ENCODE data around the gene SLC32A1. TPM values are rescaled to one million over a fixed set of nuclear protein-coding genes. Genes with fewer than 3 reads are reported as not detected.

SLC32A1 gene
- total RNA-seq, 8 experiments from 2014 or later = 0.14 to 2.4 (median 0.59) TPM; not detected in 1

DNA sequence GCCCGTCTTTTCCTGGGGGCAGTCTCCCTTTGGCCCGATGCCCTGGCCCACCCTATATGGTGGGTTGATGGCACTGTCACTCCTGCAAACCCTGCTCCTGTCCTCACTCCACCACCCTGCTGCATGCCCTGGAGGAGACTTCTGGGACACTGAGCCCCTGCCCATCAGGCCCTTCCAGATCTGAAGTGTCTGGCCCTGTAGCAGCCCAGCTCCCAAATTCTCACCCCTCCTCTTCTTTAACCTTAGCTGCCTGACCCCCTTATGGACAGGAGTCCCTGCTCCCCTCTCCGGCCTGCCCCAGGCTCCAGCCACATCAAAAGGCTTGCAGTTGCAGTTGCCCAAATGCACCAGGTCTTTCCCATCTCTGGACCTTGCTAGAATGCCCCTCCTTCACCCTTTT is 20.8 kb upstream of the SLC32A1 start:
- ATAC-seq (replicated peaks in 6 of 8) = no peak
- peaks cover 0 to 2% of the 10 kb centered on the region in 2 donors for H3K4me1 ChIP-seq (replicated peaks in 1 of 2)
- 0 to 100% (median 57%) methylated on average over 1 of the region's 3 CpGs; no CpG with 5 or more reads in 5 of the 10 experiments for WGBS, 10 experiments
- H3K4me3 ChIP-seq = no peak overlapping the region
- H3K27ac ChIP-seq = no peak overlapping the region
- in situ Hi-C loops (cut with MboI; ENCODE audit: low pct_unique_long_range_greater_than_20kb in 2 of 9, low sequenced_read_pairs in 9 of 9, unreplicated experiment in 9 of 9) = no loop called here

- Histone ChIP-seq H3K4me3 (no peak overlapping the region), H3K4me1 (replicated peaks in 1 of 2) (peaks cover 0 to 2% of the 10 kb centered on the region in 2 donors), H3K27ac (no peak overlapping the region)
- WGBS, 10 experiments = 0 to 100% (median 24%) methylated on average over 1 to 4 of the region's 4 CpGs; no CpG with 5 or more reads in 2 of the 10 experiments
- in situ Hi-C loops (cut with MboI; ENCODE audit: low pct_unique_long_range_greater_than_20kb in 2 of 9, low sequenced_read_pairs in 9 of 9, unreplicated experiment in 9 of 9) = no loop called here
- ATAC-seq (replicated peaks in 6 of 8) = no peak
These were observed 20.1 kb upstream of the SLC32A1 start for GRCh38 chr20:38704136-38704535.

DNA sequence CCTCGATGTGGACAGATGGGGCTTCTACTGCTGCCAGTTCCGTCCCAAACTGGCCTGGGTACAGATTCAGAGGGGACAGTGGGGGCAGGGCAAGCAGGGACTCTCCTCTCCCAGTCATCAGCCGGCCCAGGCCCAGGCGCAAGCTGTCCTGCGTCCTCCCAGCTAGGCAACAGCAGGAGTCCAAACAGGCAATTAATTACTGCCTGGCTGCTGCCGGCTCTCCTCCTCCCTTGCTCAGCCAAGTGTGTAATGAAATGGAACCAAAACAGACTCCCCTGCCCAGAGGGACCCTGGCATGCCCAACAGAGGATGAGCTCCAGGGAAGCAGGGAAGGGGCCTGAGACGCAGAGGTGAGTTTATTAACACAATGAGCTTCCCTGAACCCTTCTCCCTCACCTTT is 17.8 kb upstream of the SLC32A1 start:
- Histone ChIP-seq H3K4me3 (no peak overlapping the region), H3K27ac (no peak overlapping the region), H3K4me1 (replicated peaks in 1 of 2) (peaks cover 0 to 2% of the 10 kb centered on the region in 2 donors)
- in situ Hi-C loops (cut with MboI; ENCODE audit: low pct_unique_long_range_greater_than_20kb in 2 of 9, low sequenced_read_pairs in 9 of 9, unreplicated experiment in 9 of 9) = no loop called here
- peak in 5 of 8 experiments; percentile 87 to 100 (median 89) for ATAC-seq (replicated peaks in 6 of 8)
- WGBS, 10 experiments = 0 to 40% (median 0%) methylated on average over 1 of the region's 7 CpGs; no CpG with 5 or more reads in 4 of the 10 experiments

- 0 to 60% (median 19%) methylated on average over 1 to 3 of the region's 6 CpGs; no CpG with 5 or more reads in 5 of the 10 experiments for WGBS, 10 experiments
- H3K27ac ChIP-seq = no peak overlapping the region
- H3K4me3 ChIP-seq = no peak overlapping the region
- in situ Hi-C loops (cut with MboI; ENCODE audit: low pct_unique_long_range_greater_than_20kb in 2 of 9, low sequenced_read_pairs in 9 of 9, unreplicated experiment in 9 of 9) = no loop called here
- no peak for ATAC-seq (replicated peaks in 6 of 8)
- H3K4me1 ChIP-seq (replicated peaks in 1 of 2) = peaks cover 0 to 3% of the 10 kb centered on the region in 2 donors
These were observed 10.0 kb upstream of the SLC32A1 start for GRCh38 chr20:38714308-38714707.

DNA sequence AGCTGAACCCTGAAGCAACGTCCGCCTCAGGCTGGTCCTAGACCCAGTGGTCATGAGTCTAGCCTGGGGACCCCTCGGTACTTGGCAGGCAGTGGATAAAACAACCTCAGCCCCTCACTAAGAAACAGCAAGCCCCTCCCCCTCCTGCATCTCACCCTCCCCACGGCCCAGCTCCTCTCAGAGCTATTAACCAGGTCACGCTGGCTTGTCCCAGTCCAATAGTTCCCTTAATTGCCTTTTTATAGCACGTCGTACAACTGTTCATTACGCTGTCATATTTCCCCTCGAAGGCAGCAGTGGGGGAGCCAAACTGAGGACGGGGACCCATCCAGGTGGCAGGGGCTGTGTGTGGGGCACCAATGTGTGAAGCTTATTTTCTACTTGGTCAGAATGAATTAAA is 8.6 kb upstream of the SLC32A1 start:
- Histone ChIP-seq H3K27ac (no peak overlapping the region), H3K4me3 (no peak overlapping the region), H3K4me1 (replicated peaks in 1 of 2) (peaks cover 0 to 3% of the 10 kb centered on the region in 2 donors)
- ATAC-seq (replicated peaks in 6 of 8) = peak in 3 of 8 experiments; percentile 17 to 37 (median 36)
- in situ Hi-C loops (cut with MboI; ENCODE audit: low pct_unique_long_range_greater_than_20kb in 2 of 9, low sequenced_read_pairs in 9 of 9, unreplicated experiment in 9 of 9) = no loop called here
- WGBS, 10 experiments = 0 to 72% (median 37%) methylated on average over 1 to 5 of the region's 10 CpGs; no CpG with 5 or more reads in 2 of the 10 experiments

DNA sequence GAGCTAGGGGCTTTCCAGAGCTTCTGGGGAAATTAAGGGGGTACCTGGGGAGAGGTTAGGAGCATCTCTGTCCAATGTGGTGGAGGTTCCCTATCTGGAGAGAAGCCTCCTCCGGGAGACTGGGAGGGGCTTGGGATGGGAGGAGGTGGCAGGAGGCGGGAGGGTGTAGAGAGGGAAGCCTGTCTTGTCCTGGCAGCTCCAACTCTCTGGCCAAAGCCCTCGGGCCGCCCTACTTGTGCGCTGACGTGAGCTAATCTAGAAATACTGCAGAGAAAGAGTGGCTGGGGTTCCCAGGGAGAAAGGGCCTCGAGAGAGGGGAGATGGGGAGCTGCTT is 1.6 kb upstream of the SLC32A1 start:
- H3K4me3 ChIP-seq = peak overlapping the region in 1 of 5 donors; percentile 29
- 0 to 8% (median 0%) methylated on average over 1 to 4 of the region's 7 CpGs; no CpG with 5 or more reads in 5 of the 10 experiments for WGBS, 10 experiments
- no peak overlapping the region for H3K27ac ChIP-seq
- peaks cover 0 to 3% of the 10 kb centered on the region in 2 donors for H3K4me1 ChIP-seq (replicated peaks in 1 of 2)
- in situ Hi-C loops (cut with MboI; ENCODE audit: low pct_unique_long_range_greater_than_20kb in 2 of 9, low sequenced_read_pairs in 9 of 9, unreplicated experiment in 9 of 9) = no loop called here
- ATAC-seq (replicated peaks in 6 of 8) = no peak

- Histone ChIP-seq H3K4me1 (replicated peaks in 1 of 2) (peaks cover 0 to 3% of the 10 kb centered on the region in 2 donors), H3K27ac (no peak overlapping the region), H3K4me3 (peak overlapping the region in 2 of 5 donors; percentile 15 to 29)
- WGBS, 10 experiments = 0 to 11% (median 4%) methylated on average over 2 to 26 of the region's 56 CpGs; no CpG with 5 or more reads in 2 of the 10 experiments
- in situ Hi-C loops (cut with MboI; ENCODE audit: low pct_unique_long_range_greater_than_20kb in 2 of 9, low sequenced_read_pairs in 9 of 9, unreplicated experiment in 9 of 9) = no loop called here
- ATAC-seq (replicated peaks in 6 of 8) = no peak
These were observed 1.1 kb upstream of the SLC32A1 start for GRCh38 chr20:38723017-38723847.

- Histone ChIP-seq H3K27ac (no peak overlapping the region), H3K4me3 (peak overlapping the region; percentile 4 to 29 (median 8)), H3K4me1 (replicated peaks in 1 of 2) (peaks cover 7% of the 10 kb centered on the region in 2 donors)
- 0 to 20% (median 5%) methylated on average over 1 to 8 of the region's 46 CpGs; no CpG with 5 or more reads in 6 of the 10 experiments for WGBS, 10 experiments
- in situ Hi-C loops (cut with MboI; ENCODE audit: low pct_unique_long_range_greater_than_20kb in 2 of 9, low sequenced_read_pairs in 9 of 9, unreplicated experiment in 9 of 9) = loop anchor here in 3 of 9 experiments (25.0 kb wide), 1 partner anchor 87 kb away; no protein-coding TSS in a partner anchor
- ATAC-seq (replicated peaks in 6 of 8) = peak in 1 of 8 experiments; percentile 6
These were observed 401 bp downstream of the SLC32A1 start for GRCh38 chr20:38724626-38725147.

DNA sequence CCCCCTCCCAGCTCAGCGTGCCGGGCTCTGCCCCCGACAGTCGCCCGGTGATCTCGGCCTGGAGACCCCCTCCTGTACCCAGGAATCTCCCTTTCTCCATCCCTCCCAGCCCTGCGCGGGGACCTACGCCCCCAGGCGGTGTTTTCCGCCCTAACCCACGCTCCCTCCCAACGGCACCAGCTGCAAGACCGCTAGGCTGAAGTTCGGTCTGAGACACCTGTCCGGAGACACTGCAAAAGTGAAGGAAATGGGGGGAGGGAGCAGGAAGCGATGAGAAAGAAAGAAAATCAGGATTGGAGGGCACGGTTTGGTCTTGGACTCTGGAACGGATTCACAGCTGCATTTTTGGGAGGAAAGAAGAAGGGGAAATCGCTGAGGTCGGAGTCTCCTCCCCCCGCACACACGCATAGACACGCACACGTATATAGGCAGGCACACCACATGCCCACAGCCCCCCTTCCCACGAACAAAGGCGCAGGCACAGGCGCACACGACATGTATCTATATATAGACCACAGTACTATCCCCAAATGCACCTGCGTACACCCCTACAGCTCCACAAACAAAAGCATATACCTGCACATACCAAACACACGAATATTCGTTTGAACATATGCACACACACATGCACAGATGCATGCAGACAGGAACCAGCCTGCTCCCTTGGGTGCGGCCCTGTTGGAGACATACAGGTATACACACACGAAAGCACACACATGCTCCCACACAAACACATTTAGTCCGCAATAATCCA is 1.0 kb downstream of the SLC32A1 start:
- no peak for ATAC-seq (replicated peaks in 6 of 8)
- 0 to 11% (median 3%) methylated on average over 1 to 14 of the region's 35 CpGs; no CpG with 5 or more reads in 3 of the 10 experiments for WGBS, 10 experiments
- Histone ChIP-seq H3K4me3 (peak overlapping the region in 1 of 5 donors; percentile 29), H3K4me1 (replicated peaks in 1 of 2) (peaks cover 7% of the 10 kb centered on the region in 2 donors), H3K27ac (no peak overlapping the region)
- in situ Hi-C loops (cut with MboI; ENCODE audit: low pct_unique_long_range_greater_than_20kb in 2 of 9, low sequenced_read_pairs in 9 of 9, unreplicated experiment in 9 of 9) = loop anchor here in 3 of 9 experiments (25.0 kb wide), 1 partner anchor 88 kb away; no protein-coding TSS in a partner anchor

GRCh38 chr20:38725931-38726803 is 1.9 kb downstream of the SLC32A1 start:
- peak in 6 of 8 experiments; percentile 17 to 58 (median 34) for ATAC-seq (replicated peaks in 6 of 8)
- H3K4me1 ChIP-seq (replicated peaks in 1 of 2) = peaks cover 9 to 13% of the 10 kb centered on the region in 2 donors
- WGBS, 10 experiments = 0 to 30% (median 18%) methylated on average over 1 to 21 of the region's 53 CpGs; no CpG with 5 or more reads in 3 of the 10 experiments
- peak overlapping the region in 1 of 5 donors; percentile 29 for H3K4me3 ChIP-seq
- H3K27ac ChIP-seq = no peak overlapping the region
- in situ Hi-C loops (cut with MboI; ENCODE audit: low pct_unique_long_range_greater_than_20kb in 2 of 9, low sequenced_read_pairs in 9 of 9, unreplicated experiment in 9 of 9) = loop anchor here in 3 of 9 experiments (25.0 kb wide), 1 partner anchor 89 kb away; no protein-coding TSS in a partner anchor

GRCh38 chr20:38726804-38727606 is 2.7 kb downstream of the SLC32A1 start:
- H3K4me3 ChIP-seq = peak overlapping the region in 3 of 5 donors; percentile 13 to 29 (median 16)
- 0 to 10% (median 4%) methylated on average over 1 to 19 of the region's 43 CpGs; no CpG with 5 or more reads in 1 of the 10 experiments for WGBS, 10 experiments
- ATAC-seq (replicated peaks in 6 of 8) = peak in 6 of 8 experiments; percentile 15 to 43 (median 37)
- in situ Hi-C loops (cut with MboI; ENCODE audit: low pct_unique_long_range_greater_than_20kb in 2 of 9, low sequenced_read_pairs in 9 of 9, unreplicated experiment in 9 of 9) = loop anchor here in 3 of 9 experiments (25.0 kb wide), 1 partner anchor 90 kb away; no protein-coding TSS in a partner anchor
- H3K27ac ChIP-seq = no peak overlapping the region
- H3K4me1 ChIP-seq (replicated peaks in 1 of 2) = peaks cover 9 to 15% of the 10 kb centered on the region in 2 donors

All from motor neuron (in vitro differentiated cells).